Measurements from ENCODE around the gene CD79A.

DNA sequence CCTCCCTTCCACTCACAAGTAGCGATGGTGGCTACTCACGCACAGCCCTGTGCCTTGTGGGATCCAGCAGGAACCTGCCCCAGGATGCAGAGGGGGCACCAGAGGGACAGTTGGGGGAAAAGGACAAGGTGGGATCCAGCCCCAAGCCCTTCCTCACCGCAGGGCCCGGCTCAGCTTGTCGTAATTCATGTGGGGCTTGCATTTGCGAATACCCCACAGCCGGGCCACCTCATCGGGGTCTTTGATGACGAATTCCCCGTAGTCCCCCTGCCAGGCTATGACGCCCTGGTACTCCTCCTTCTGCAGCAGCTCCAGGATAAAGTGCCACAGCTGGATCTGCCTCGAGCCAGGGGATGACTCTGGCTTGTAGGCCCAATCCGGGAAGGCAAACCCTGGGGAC lies 32.6 kb downstream of the CD79A start:
- no peak for TF ChIP-seq SIN3A (IDR thresholded peaks at IDR 0.05; ENCODE audit: borderline replicate concordance, insufficient read depth, low read length)
- TF ChIP-seq POLR2AphosphoS5 (IDR thresholded peaks at IDR 0.05; ENCODE audit: low read depth, low read length): no peak
- no peak for TF ChIP-seq TAF1 (IDR thresholded peaks at IDR 0.05; ENCODE audit: borderline replicate concordance, insufficient read depth, low read length)

Data from PFSK-1 (cell line).